ENCODE measurements around the gene AXIN2.

The AXIN2 gene

GRCh38 chr17:65519462-65519861 lies 42.0 kb downstream of the AXIN2 start:
- H3K27me3 ChIP-seq (ENCODE audit: insufficient read depth, poor library complexity, severe bottlenecking) = no peaks in the 10 kb centered on the region
- H3K4me3 ChIP-seq (replicated peaks; ENCODE audit: insufficient read depth, low read length) = no peak overlapping the region
- TF ChIP-seq POLR2AphosphoS5 (IDR thresholded peaks at IDR 0.05; ENCODE audit: low read depth) (no peak), GABPA (IDR thresholded peaks at IDR 0.05; ENCODE audit: low read depth) (no peak), SPI1 (IDR thresholded peaks at IDR 0.05; ENCODE audit: borderline replicate concordance, low read depth) (no peak), REST (IDR thresholded peaks at IDR 0.05; ENCODE audit: insufficient replicate concordance, low read depth) (no peak)
- TF ChIP-seq, protein P1, sequence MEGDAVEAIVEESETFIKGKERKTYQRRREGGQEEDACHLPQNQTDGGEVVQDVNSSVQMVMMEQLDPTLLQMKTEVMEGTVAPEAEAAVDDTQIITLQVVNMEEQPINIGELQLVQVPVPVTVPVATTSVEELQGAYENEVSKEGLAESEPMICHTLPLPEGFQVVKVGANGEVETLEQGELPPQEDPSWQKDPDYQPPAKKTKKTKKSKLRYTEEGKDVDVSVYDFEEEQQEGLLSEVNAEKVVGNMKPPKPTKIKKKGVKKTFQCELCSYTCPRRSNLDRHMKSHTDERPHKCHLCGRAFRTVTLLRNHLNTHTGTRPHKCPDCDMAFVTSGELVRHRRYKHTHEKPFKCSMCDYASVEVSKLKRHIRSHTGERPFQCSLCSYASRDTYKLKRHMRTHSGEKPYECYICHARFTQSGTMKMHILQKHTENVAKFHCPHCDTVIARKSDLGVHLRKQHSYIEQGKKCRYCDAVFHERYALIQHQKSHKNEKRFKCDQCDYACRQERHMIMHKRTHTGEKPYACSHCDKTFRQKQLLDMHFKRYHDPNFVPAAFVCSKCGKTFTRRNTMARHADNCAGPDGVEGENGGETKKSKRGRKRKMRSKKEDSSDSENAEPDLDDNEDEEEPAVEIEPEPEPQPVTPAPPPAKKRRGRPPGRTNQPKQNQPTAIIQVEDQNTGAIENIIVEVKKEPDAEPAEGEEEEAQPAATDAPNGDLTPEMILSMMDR (IDR thresholded peaks at IDR 0.05; ENCODE audit: insufficient read depth, low read length) = no peak
- no peak for DNase-seq (ENCODE audit: low read depth in 1 of 2, low spot score in 1 of 2)
- H3K27ac ChIP-seq (replicated peaks) = no peak overlapping the region

DNA sequence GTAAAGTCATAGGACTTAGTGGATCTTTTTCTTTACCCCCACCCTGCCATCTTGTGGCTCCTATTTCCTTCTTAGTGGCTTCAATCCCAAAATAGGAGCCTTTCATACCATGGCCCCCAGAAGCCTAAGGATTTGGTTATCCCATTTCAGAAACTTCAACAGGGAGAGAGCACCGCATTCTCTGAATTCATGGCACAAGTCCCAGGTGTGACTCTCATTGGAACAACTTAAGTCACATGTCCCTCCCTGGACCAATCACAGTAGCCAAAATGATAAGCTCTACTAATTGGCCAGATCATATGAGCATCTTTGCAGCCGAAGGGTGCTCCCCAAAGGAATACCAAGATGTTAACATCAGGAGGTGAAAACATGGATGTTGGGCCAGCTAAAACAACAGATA lies 43.2 kb downstream of the AXIN2 start:
- no peak for DNase-seq (ENCODE audit: low read depth in 1 of 2, low spot score in 1 of 2)
- Histone ChIP-seq H3K4me3 (replicated peaks; ENCODE audit: insufficient read depth, low read length) (no peak overlapping the region), H3K27me3 (ENCODE audit: insufficient read depth, poor library complexity, severe bottlenecking) (no peaks in the 10 kb centered on the region), H3K27ac (replicated peaks) (no peak overlapping the region)
- TF ChIP-seq GABPA (IDR thresholded peaks at IDR 0.05; ENCODE audit: low read depth) (no peak), REST (IDR thresholded peaks at IDR 0.05; ENCODE audit: insufficient replicate concordance, low read depth) (no peak), SPI1 (IDR thresholded peaks at IDR 0.05; ENCODE audit: borderline replicate concordance, low read depth) (no peak), POLR2AphosphoS5 (IDR thresholded peaks at IDR 0.05; ENCODE audit: low read depth) (no peak)
- TF ChIP-seq, protein P1 (IDR thresholded peaks at IDR 0.05; ENCODE audit: insufficient read depth, low read length) = no peak

- no peak overlapping the region for H3K4me3 ChIP-seq (replicated peaks; ENCODE audit: insufficient read depth, low read length)
- no peak for TF ChIP-seq GABPA (IDR thresholded peaks at IDR 0.05; ENCODE audit: low read depth)
- TF ChIP-seq SPI1 (IDR thresholded peaks at IDR 0.05; ENCODE audit: borderline replicate concordance, low read depth) = no peak
- TF ChIP-seq, protein P1 (IDR thresholded peaks at IDR 0.05; ENCODE audit: insufficient read depth, low read length) = no peak
- TF ChIP-seq POLR2AphosphoS5 (IDR thresholded peaks at IDR 0.05; ENCODE audit: low read depth) = no peak
- TF ChIP-seq REST (IDR thresholded peaks at IDR 0.05; ENCODE audit: insufficient replicate concordance, low read depth) = no peak
- no peak for DNase-seq (ENCODE audit: low read depth in 1 of 2, low spot score in 1 of 2)
- H3K27ac ChIP-seq (replicated peaks) = no peak overlapping the region
- H3K27me3 ChIP-seq (ENCODE audit: insufficient read depth, poor library complexity, severe bottlenecking) = no peaks in the 10 kb centered on the region
Measured at GRCh38 chr17:65515959-65516948, 45.2 kb downstream of the AXIN2 start.
